ENCODE measurements around the gene GNG2.

DNA sequence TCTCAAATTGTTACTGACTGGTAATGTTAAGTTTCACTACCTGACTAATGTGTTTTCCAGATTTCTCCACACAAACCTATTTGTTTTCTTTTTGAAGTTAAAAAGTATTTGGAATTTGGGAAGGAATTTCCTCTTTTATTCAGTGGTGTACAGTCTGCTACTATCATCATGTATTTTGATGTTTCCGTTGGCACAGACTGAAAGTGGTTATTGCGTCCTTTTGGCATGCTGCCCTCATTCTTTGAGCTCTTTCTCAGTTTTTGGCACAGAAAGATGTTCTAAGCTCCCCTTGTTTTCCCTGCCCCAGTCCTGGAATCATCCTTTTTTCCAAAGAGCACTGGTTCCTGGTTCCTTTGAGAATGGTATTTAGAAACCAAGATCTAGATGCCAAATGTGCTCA is 97.5 kb downstream of the GNG2 start:
- no peak for TF ChIP-seq GATA2 (IDR thresholded peaks at IDR 0.05; ENCODE audit: low read depth, low read length)
- no peak for TF ChIP-seq GATA3 (IDR thresholded peaks at IDR 0.05; ENCODE audit: low read depth, low read length)
